Measurements from ENCODE around the gene PUDP.
"Not testable (repeated sequence)": the region's sequence is repeated elsewhere in the genome, so short reads cannot be mapped to it uniquely, and the experiment has no call there.

DNA sequence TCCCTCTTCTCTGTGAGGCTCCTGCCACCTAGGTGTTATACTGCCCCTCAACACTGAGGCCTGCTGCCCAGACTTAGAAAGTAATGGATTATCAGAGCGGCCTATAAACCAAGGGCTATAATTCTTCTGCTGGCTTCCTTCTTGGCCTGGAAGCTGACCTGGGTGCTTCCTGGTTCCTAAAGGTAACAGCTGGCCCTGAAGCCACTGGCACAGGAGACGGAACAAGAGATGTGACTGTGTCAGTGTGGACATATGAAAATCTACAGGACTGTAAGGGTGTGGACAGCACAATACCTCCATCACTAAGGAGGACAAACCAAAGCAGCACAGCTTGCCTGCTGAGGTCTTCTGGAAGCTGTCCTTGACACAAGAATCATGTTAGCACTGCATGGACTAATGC lies 52.3 kb downstream of the PUDP start:
- TF ChIP-seq, protein P1, sequence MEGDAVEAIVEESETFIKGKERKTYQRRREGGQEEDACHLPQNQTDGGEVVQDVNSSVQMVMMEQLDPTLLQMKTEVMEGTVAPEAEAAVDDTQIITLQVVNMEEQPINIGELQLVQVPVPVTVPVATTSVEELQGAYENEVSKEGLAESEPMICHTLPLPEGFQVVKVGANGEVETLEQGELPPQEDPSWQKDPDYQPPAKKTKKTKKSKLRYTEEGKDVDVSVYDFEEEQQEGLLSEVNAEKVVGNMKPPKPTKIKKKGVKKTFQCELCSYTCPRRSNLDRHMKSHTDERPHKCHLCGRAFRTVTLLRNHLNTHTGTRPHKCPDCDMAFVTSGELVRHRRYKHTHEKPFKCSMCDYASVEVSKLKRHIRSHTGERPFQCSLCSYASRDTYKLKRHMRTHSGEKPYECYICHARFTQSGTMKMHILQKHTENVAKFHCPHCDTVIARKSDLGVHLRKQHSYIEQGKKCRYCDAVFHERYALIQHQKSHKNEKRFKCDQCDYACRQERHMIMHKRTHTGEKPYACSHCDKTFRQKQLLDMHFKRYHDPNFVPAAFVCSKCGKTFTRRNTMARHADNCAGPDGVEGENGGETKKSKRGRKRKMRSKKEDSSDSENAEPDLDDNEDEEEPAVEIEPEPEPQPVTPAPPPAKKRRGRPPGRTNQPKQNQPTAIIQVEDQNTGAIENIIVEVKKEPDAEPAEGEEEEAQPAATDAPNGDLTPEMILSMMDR (IDR thresholded peaks at IDR 0.05) = not testable (repeated sequence)
- not testable (repeated sequence) for TF ChIP-seq POLR2A (IDR thresholded peaks at IDR 0.05)

Data from body of pancreas (tissue), 4 donors.